HG02623 (cell line): ENCODE results near the gene HAGH.
A peak's percentile ranks its signal among the peaks of the same experiment; 100 is the strongest.

Experiments used
- ATAC-seq: cut with Tn5 transposase; IDR thresholded peaks from one replicate; pipeline ENCODE4 v1.9.1; 2021; ENCODE audit warnings: moderate library complexity; ENCODE audit not compliant: unreplicated experiment

HAGH gene

GRCh38 chr16:1832838-1833454, 6.3 kb upstream of the HAGH start:
- no peak for ATAC-seq

- ATAC-seq, result no peak
Observed at GRCh38 chr16:1831186-1832075, 4.8 kb upstream of the HAGH start.

- no peak for ATAC-seq
Observed at GRCh38 chr16:1830213-1830612, 3.6 kb upstream of the HAGH start.

GRCh38 chr16:1828645-1829410, 2.2 kb upstream of the HAGH start:
- ATAC-seq, result no peak

GRCh38 chr16:1825864-1826690, 548 bp downstream of the HAGH start:
- peak; percentile 35 for ATAC-seq

GRCh38 chr16:1825381-1825863, 1.2 kb downstream of the HAGH start:
- no peak for ATAC-seq

- ATAC-seq, result no peak
Observed at GRCh38 chr16:1823821-1824220, 2.8 kb downstream of the HAGH start.

GRCh38 chr16:1822801-1823200, 3.8 kb downstream of the HAGH start:
- no peak for ATAC-seq

GRCh38 chr16:1821861-1822611, 4.6 kb downstream of the HAGH start:
- ATAC-seq, result no peak

GRCh38 chr16:1820946-1821290, 5.7 kb downstream of the HAGH start:
- ATAC-seq, result no peak

- no peak for ATAC-seq
Observed at GRCh38 chr16:1820096-1820945, 6.3 kb downstream of the HAGH start.

GRCh38 chr16:1819611-1820010, 7.0 kb downstream of the HAGH start:
- no peak for ATAC-seq

- no peak for ATAC-seq
Observed at GRCh38 chr16:1818873-1819525, 7.6 kb downstream of the HAGH start.

GRCh38 chr16:1818204-1818872, 8.3 kb downstream of the HAGH start:
- ATAC-seq, result no peak

- no peak for ATAC-seq
Observed at GRCh38 chr16:1817716-1818115, 8.9 kb downstream of the HAGH start.

GRCh38 chr16:1817276-1817589, 9.4 kb downstream of the HAGH start:
- no peak for ATAC-seq

GRCh38 chr16:1816396-1817275, 10.0 kb downstream of the HAGH start:
- no peak for ATAC-seq
